GM18517 (cell line): ENCODE data around the gene DMD.
A peak's percentile ranks its signal among the peaks of the same experiment; 100 is the strongest.
"Not testable (repeated sequence)": the region's sequence is repeated elsewhere in the genome, so short reads cannot be mapped to it uniquely, and the experiment has no call there.

Experiments used
- ATAC-seq: cut with Tn5 transposase; IDR thresholded peaks from one replicate; pipeline ENCODE4 v1.9.1; 2021; ENCODE audit warnings: mild to moderate bottlenecking, moderate library complexity; ENCODE audit not compliant: unreplicated experiment

Gene DMD

GRCh38 chrX:31470753-31471152, 1740.6 kb downstream of the DMD start:
- ATAC-seq, result not testable (repeated sequence)

- ATAC-seq, result no peak
Observed at GRCh38 chrX:31464306-31464915, 1746.9 kb downstream of the DMD start.

GRCh38 chrX:31461266-31461665, 1750.1 kb downstream of the DMD start:
- ATAC-seq, result no peak

GRCh38 chrX:31459361-31459760, 1752.0 kb downstream of the DMD start:
- ATAC-seq, result no peak

- ATAC-seq, result no peak
Observed at GRCh38 chrX:31449965-31450364, 1761.4 kb downstream of the DMD start.

GRCh38 chrX:31449081-31449480, 1762.3 kb downstream of the DMD start:
- ATAC-seq, result no peak

GRCh38 chrX:31445542-31445941, 1765.8 kb downstream of the DMD start:
- ATAC-seq, result no peak

GRCh38 chrX:31443654-31444053, 1767.7 kb downstream of the DMD start:
- no peak for ATAC-seq

- ATAC-seq, result no peak
Observed at GRCh38 chrX:31440546-31440945, 1770.8 kb downstream of the DMD start.

- ATAC-seq, result no peak
Observed at GRCh38 chrX:31436424-31436823, 1774.9 kb downstream of the DMD start.

- no peak for ATAC-seq
Observed at GRCh38 chrX:31435592-31435991, 1775.8 kb downstream of the DMD start.

- ATAC-seq, result no peak
Observed at GRCh38 chrX:31433856-31434255, 1777.5 kb downstream of the DMD start.

- no peak for ATAC-seq
Observed at GRCh38 chrX:31429915-31430314, 1781.4 kb downstream of the DMD start.

GRCh38 chrX:31423609-31424189, 1787.7 kb downstream of the DMD start:
- peak; percentile 51 for ATAC-seq

GRCh38 chrX:31421441-31421840, 1789.9 kb downstream of the DMD start:
- no peak for ATAC-seq

GRCh38 chrX:31420711-31421151, 1790.6 kb downstream of the DMD start:
- no peak for ATAC-seq

- ATAC-seq, result no peak
Observed at GRCh38 chrX:31420302-31420701, 1791.0 kb downstream of the DMD start.

- ATAC-seq, result no peak
Observed at GRCh38 chrX:31397119-31397518, 1814.2 kb downstream of the DMD start.

- no peak for ATAC-seq
Observed at GRCh38 chrX:31392513-31392912, 1818.8 kb downstream of the DMD start.

- no peak for ATAC-seq
Observed at GRCh38 chrX:31388946-31389345, 1822.4 kb downstream of the DMD start.

GRCh38 chrX:31384471-31384870, 1826.9 kb downstream of the DMD start:
- no peak for ATAC-seq

GRCh38 chrX:31383991-31384390, 1827.4 kb downstream of the DMD start:
- no peak for ATAC-seq

GRCh38 chrX:31378973-31379372, 1832.4 kb downstream of the DMD start:
- ATAC-seq, result not testable (repeated sequence)
